HG02885 (cell line): ENCODE data around the gene FOXE1.

Source experiments
- ATAC-seq: cut with Tn5 transposase; IDR thresholded peaks from one replicate; pipeline ENCODE4 v1.9.1; 2021; ENCODE audit warnings: mild to moderate bottlenecking; ENCODE audit not compliant: unreplicated experiment, poor library complexity

FOXE1 gene

DNA sequence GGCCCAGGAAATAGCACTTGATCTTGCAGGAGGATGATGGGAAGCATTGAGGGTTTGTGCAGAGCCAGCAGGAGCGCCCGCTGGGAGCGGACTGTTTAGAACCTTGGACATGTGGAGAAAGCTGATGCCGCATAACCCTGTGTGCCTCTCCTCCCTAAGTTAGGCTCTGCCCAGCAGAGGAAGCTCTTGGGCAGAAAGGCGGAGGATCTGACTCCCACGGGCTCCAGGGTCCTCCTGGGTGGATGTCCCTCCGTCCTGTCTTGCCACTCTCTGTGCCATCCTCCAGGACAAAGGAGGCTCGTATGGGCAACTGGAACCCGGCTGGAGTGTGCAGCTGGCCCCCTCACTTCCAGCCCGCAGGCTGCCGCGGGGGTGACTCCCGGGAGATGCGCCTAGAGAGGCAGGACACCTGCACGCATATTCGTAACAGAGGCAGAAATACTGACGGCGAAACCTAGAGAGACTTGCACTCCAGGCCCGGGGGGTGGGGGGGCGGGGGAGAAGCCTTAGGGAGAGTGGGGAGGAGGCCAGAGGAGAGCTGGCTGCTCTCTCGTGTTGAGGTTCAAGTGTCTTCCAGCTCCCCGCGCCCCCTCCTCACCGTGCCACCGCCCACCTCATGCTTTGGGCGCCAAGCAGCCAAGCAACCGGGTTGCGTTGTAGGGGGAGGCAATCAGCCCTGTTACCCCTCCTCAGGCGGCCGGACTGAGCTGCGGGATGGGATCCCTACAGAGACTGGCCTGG is 5.4 kb upstream of the FOXE1 start:
- no peak for ATAC-seq

DNA sequence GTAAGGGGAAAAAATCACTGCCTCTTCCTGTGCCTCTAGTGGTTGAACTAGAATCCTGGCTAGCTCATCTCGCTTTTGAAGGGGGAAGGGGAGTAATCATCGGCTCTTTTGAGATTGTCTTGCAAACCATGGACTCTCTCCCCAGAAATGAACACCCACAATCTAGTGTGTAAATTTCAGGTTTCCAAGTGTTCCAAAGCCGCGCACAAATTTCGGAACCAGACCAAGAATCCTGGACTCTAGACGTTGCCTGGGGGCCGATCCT is 4.9 kb upstream of the FOXE1 start:
- ATAC-seq = no peak

DNA sequence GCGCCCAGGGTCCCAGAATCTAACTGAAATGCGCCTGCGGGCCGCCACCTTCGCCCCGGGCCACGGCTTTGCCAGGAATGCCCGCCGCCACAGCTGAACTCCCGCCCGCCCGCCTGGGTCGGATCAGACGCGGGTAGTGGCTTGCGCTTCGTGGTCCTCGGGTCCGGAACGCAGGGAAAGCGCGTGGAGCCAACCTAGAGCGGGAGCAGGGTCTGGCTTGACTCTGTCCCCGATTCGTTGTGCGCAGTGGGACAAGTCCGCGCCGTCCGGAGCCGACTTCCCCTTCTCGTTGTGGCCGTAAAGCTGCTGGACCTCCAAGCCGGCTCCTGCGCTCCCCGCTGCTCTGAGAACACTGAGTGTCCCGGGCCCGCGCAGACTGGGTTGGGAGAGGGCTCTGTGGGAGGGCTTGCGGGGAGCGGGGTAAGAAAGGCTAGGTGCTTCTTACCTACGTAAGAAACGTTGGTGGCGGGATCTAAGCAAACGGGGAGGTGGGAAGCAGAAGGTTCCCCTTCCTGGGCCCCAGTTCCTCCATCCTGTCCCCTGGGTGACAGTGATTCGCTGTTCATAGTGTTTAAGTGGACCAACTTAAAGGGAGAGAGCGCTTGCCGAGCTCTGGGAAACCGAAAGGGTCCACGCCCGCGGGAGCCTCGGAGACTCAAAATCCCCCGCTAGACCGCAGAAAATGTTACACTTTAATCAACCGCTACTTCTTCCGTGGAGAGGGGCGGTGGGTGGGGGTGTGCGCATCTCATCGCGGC is 4.4 kb upstream of the FOXE1 start:
- no peak for ATAC-seq

DNA sequence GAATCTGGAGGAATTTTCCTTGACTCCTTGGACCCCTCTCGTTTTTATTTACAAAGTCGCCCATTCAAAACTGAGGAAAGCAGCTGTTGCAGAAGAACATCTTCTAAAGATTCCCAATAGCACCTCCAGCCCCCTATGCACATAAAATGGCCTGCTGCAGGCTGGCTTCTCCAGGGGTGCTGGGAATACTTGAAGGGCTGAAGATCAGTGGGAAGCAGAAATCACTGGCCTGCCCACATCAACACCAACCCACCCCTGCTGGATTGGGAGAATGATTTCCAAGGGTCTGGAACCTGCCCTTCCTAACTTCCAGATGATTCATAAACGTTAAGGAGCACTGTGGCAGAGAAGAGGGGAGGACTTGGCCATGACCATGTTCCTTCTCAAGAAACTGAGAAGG is 3.0 kb upstream of the FOXE1 start:
- ATAC-seq = no peak

DNA sequence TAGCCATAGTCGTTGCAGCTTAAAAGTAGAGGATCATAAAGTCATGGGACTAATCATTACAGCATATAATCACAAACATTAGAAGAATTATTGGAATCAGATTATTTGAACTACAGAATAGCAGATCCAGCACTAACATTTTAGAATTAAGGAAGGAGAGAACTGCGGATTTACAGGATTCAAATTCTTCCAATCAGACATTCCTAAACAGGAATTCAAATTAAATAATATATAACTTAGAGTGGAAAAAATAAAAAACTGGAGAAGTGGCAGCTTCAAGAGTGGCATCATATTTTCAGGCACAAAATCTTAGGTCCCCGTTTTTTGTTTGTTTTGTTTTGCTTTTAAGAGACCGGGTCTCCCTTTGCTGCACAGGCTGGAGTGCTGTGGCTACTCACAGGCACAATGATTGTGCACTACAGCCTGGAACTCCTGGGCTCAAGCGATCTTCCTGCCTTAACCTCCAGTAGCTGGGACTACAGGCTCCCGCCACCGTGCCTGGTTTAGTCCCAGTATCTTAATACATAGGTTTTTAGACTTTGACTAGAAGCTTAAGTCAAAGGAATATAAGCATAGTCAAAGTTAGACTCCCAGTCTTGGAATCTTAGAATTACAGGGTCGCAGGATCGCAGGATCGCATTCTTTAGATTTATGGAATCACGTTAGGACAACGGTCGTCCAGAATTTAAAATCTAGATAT is 2.1 kb upstream of the FOXE1 start:
- no peak for ATAC-seq

DNA sequence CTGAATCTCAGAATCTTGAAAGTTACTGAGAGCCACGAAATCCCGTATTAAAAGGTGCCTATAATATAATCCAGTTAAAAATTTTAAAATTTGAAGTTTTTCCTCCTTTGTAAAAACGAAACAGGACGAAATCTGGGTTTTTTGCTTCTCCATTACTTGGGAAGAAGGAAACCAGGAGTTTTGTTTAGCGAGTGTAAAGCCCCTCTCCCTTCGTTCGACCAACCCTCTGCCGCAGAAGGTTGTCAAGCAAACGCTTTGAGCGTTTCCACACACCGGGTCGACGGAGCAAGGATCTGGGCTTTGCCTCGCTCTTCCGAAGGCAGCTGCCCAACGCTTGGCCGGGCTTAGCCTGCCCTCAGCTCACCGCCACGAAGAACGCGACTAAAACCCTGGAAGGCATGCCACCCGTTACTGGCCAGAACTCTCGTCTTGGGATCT is 1.6 kb upstream of the FOXE1 start:
- no peak for ATAC-seq

DNA sequence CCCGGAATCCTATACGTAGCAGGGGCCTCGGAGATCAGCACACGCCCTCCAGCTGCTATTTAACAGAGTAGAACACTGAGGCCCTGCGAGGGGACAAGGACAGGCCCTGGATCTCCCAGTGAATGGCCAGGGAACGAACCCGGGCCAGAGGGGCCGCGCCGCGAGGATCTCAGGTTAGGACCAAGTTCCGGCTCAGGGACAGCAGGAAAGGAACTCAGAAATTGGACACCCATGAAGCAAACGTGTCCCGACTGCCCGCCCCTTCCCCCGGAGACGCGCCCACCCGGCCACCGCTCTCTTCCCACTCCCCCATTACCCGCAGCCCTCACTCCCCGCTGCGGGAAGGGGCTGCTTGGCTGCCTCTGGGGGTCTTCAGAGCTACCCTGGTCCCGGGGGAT is 1.0 kb upstream of the FOXE1 start:
- ATAC-seq = no peak

DNA sequence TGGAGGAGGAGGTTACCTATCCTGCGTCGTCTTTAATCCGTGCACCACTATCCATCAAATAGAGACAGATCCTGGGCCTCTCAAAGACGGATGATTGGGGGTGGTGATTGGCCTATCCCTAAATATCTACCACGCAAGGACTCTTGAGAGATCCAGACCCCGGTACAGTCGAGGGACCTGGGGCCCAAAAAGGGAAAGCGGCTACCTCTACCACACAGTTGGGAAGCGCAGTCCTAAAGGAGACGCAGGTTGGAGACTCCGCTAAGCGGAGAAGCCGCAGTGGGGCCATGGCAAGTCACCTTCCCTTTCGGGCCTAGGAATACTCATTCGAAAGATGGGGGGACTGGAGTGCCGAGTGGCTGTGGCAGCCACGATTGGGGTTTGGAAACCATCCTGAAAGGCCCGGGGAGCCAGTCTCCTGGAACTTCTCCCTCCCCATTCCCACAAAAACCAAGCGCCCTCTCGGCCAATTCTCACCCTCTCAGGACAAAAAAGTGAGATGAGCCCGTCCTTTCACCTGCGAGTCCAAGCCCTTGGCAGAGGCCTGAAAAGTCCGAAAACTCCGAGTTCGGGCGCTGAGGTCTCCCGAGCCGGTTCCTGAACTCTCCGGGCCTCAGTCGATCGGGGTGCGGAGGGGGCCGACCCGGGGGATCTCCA is 499 bp upstream of the FOXE1 start:
- ATAC-seq = no peak

DNA sequence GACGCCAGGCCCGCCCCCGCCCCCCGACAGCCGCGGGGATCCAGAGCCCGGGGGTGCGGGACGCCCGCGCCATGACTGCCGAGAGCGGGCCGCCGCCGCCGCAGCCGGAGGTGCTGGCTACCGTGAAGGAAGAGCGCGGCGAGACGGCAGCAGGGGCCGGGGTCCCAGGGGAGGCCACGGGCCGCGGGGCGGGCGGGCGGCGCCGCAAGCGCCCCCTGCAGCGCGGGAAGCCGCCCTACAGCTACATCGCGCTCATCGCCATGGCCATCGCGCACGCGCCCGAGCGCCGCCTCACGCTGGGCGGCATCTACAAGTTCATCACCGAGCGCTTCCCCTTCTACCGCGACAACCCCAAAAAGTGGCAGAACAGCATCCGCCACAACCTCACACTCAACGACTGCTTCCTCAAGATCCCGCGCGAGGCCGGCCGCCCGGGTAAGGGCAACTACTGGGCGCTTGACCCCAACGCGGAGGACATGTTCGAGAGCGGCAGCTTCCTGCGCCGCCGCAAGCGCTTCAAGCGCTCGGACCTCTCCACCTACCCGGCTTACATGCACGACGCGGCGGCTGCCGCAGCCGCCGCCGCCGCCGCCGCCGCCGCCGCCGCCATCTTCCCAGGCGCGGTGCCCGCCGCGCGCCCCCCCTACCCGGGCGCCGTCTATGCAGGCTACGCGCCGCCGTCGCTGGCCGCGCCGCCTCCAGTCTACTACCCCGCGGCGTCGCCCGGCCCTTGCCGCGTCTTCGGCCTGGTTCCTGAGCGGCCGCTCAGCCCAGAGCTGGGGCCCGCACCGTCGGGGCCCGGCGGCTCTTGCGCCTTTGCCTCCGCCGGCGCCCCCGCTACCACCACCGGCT is 1.0 kb downstream of the FOXE1 start:
- ATAC-seq = no peak

DNA sequence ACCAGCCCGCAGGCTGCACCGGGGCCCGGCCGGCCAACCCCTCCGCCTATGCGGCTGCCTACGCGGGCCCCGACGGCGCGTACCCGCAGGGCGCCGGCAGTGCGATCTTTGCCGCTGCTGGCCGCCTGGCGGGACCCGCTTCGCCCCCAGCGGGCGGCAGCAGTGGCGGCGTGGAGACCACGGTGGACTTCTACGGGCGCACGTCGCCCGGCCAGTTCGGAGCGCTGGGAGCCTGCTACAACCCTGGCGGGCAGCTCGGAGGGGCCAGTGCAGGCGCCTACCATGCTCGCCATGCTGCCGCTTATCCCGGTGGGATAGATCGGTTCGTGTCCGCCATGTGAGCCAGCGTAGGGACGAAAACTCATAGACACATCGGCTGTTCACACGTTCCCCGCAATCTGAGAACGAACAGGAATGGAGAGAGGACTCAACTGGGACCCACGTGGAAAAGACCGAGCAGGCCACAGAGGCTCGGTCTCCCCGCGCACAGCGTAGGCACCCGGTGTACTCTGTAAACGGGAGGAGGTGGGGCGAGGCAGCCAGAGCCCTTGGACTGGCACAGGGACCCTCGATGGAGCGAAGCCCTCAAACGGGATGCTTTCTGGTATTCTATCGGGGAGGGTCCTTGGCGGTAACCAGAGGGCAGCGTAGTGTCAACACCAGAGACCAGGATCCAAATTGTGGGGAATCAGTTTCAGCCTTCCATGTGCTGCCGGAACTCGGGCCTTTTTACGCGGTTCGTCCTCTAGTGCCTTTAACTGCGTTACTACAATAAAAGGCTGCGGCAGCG is 1.9 kb downstream of the FOXE1 start:
- ATAC-seq = no peak

DNA sequence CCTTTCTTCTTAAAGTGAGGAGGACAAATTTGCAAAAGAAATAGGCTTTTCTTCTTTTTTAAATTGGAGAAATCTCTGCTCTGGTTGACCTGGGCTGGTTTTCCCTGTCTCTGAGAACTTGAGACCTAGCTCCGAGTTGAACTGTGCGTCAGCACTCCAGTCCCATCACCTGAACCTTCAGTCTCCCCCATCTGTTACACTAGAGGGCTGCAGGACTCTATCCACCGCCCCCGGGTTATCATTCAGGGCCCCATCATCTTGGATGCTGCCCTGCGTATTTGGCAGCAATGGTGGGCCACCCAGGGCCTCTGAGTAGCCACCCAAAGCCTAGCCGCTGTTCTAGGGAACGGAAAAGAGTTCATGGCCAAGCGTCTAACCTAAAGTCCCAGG is 2.5 kb downstream of the FOXE1 start:
- ATAC-seq = no peak

DNA sequence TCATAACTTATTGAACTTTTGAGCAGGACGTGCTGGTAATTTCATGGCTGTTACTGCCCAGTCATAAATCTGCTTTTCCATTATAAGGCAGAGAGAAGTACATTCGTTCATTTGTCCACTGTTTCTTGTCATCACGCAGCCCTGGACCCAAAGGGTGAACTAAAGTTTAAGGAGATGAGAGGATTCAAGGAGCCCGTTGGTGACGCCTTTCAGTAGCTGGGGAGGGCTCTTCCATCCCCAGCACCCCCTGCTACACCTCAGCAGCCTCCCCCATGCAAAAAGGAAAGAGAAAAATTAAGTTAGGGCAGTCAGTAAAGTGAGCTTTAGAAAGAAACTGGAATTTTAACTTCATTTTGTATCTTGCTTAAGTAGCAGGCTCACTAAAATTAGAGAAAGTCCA is 2.9 kb downstream of the FOXE1 start:
- no peak for ATAC-seq

DNA sequence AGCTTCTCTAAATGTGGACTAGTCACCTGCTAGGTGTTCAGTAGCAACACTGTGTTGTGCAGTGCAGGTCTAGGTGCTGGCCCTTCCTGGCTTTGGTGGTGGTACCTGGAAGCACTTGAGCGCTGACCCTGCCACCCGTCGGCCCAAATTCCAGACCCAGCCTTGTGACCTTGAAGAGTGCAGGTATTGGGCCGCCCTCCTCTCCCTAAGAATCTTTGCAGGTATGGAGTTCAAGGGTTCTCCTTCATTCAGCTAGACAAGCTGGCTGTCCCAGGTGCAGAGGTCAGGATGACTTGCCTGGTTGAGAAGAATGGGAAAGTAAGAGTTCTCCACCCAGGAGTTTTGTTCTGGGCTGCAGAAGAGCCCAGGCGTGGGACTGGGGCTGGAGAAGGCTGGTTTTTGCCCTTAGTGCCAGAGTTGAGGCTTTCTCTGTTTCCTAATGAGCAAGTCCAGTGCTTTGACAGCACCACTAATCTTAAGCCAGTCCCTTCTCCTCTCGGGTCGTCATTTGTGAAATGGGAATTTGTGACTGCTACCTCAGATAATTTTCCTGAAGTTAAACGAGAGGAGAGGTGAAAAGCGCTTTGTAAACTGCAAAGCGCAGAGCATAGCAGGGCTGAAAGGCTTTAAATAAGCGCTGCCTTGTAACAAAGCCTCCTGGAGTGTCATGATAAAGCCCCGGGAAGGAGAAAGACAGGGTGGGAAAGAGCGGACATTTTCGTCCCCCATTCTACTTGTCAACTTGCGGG is 4.0 kb downstream of the FOXE1 start:
- no peak for ATAC-seq

DNA sequence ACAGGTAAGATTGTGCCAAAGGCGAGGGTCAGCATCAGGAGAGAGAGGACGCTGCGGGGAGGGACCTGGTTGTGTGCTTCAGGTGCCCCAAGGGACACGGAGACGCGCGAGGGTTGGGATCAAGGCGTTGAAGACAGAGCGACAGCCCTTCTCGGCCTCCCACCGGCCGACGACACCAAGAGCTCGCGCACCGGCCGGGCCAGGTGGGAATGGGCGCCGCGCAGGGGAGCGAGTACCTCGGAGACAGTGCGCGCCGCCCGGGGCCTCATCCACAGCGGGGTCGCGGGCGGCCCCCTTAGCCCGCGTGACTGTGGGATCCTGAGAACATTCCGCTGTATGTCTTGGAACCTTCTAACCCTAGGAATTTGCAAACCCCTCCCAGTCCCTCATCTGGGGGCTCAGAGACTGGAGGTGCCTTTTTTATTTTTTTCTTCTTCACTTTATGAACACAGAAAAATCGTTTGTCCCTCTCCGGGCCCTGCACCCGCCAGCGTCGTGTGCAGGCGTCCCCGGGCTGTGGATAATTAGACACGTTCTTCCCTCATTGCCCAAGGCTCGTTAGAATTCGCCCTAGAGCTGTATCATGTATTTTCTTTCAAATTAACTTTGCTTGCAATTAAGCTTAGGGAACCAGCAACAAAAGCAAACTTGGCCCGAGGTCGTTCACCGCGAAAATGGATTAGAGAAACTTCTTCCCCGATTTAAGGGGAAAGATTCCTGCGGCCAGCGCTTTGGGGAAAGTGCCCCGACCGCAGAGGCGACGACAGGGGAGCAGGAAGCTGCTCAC is 4.8 kb downstream of the FOXE1 start:
- no peak for ATAC-seq

DNA sequence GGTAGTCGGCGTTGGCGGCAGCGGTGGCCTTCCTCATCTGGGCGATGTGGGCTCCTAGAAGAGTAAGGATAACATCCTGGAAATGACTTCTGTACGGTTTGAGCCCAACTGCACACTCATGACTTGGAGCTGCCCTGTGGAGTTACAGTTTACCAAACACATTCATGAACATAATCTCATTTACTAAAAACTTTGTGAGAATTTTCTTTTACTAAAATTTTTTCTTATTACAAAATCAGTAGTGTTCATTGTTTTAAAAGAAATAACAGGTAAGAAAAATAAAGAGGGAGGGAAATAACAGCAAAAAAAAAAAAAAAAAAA is 5.3 kb downstream of the FOXE1 start:
- ATAC-seq = no peak

DNA sequence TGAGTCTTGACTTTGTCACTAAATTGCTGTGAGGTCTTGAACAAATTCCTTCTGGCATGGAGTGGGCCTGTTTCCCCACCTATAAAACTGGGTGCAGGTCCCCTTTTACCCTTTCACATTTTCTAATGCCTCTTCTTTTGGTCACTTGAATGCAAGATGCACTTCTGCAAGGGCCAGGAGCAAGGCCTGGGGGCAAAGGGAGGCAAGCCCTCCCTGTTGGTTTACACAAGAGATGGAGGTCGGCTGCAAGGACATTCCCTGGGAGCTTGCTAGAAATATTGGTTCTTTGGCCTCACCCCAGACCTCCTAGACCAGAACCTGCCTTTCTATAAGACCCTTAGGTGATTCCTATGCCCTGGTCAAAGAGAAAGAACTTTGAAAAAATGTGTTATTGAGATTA is 5.8 kb downstream of the FOXE1 start:
- ATAC-seq = no peak

DNA sequence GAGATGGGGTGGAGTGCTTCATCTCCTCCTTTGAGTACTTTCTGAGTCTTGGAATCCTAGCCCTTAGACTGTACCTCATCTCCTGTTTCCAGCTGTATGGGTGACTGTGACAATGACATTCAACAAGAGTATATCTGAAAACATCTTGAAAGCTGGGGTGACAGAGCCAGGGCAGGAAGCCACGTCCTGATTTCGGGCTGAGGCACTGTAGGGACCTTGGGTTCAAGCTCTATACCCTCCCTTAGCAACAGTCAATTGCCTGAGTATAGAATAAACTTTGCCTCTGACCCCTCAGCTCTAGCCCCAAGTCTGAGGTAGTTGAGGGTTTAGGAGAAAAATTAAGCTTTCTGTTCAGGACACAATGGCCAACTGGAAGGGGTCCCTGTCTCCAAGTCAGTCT is 6.3 kb downstream of the FOXE1 start:
- no peak for ATAC-seq

DNA sequence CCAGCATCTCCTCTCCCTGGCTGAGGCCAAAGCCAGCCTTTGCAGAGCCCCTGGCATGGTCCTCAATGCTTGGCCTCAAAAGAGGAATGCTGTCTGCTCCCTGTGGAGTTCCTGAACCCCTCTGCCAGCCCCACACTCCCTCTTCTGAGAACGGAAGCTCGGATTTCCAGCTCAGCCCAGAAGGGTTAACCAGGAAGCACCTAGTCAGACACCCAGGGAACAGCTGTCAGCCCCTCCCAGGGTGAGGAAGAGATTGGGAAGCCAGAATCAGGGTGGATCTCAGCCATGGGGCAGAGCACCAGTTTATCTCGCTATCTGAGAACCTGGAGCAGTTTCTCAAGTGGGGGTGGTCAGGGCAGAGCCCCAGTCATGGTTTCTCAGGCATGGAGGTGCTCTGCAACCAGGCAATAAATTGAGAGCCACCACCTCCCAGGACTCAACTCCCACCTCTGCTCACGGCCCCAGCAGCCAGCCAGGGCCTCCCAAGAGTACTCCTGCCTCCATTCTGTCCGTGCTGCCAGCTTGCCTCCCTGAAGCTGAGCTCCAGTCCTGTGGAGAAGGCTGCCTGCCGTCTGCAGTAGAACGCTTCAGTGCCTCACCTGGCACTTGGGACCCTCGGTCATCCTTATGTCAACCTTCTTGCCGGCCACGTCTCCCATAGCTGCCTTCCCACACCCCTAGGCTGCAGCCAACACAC is 7.6 kb downstream of the FOXE1 start:
- ATAC-seq = no peak
